Omental fat pad (tissue), 4 donors: Measurements from ENCODE around the gene EFEMP1. TPM values are rescaled to one million over a fixed set of nuclear protein-coding genes. Genes with fewer than 3 reads are reported as not detected.
"Not testable (repeated sequence)": the region's sequence is repeated elsewhere in the genome, so short reads cannot be mapped to it uniquely, and the experiment has no call there.

Experiments
- ATAC-seq: fragments of 150-250 bp; one replicate; pipeline ENCODE4 v1.9.1; 2016; ENCODE audit warnings: mild to moderate bottlenecking, moderate library complexity; ENCODE audit not compliant: low FRiP score
- DNase-seq: peaks from one replicate; pipeline ENCODE4 v3.0.0-alpha.2; 2019; ENCODE audit warnings: low spot score
- CTCF ChIP-seq, 3 donors: fragments of 450-650 bp; IDR thresholded peaks; one replicate each; pipeline ENCODE4 v1.5.1; 2016 to 2017; ENCODE audit warnings: antibody characterized with exemption in 3 of 3, mild to moderate bottlenecking in 3 of 3, moderate library complexity in 2 of 3
- total RNA-seq, 4 donors: library from RNA; depleted of rRNA; stranded (reverse); fragments of >200 nt; gene quantifications; one replicate each; pipeline ENCODE4 v1.1.0, GENCODE V29; 2016

EFEMP1 gene
- total RNA-seq, 4 donors from 2014 or later: 225 to 1,590 (median 659) TPM

- no peak for ATAC-seq
- no peak for DNase-seq
- no peak for TF ChIP-seq CTCF (IDR thresholded peaks at IDR 0.05)
Observed at GRCh38 chr2:55839182-55839819, 84.3 kb downstream of the EFEMP1 start.

GRCh38 chr2:55838653-55839052, 84.9 kb downstream of the EFEMP1 start:
- ATAC-seq: no peak
- DNase-seq: no peak
- no peak for TF ChIP-seq CTCF (IDR thresholded peaks at IDR 0.05)

- ATAC-seq, DNase-seq: not testable (repeated sequence)
Observed at GRCh38 chr2:55838117-55838516, 85.5 kb downstream of the EFEMP1 start.

- DNase-seq (no peak), ATAC-seq (no peak)
- no peak for TF ChIP-seq CTCF (IDR thresholded peaks at IDR 0.05)
Observed at GRCh38 chr2:55837073-55837472, 86.5 kb downstream of the EFEMP1 start.

- not testable (repeated sequence) for DNase-seq, ATAC-seq
Observed at GRCh38 chr2:55831671-55832410, 91.7 kb downstream of the EFEMP1 start.

- DNase-seq (no peak), ATAC-seq (no peak)
- TF ChIP-seq CTCF (IDR thresholded peaks at IDR 0.05): no peak
Observed at GRCh38 chr2:55827855-55828254, 95.7 kb downstream of the EFEMP1 start.

GRCh38 chr2:55827428-55827827, 96.2 kb downstream of the EFEMP1 start:
- not testable (repeated sequence) for DNase-seq, ATAC-seq

- TF ChIP-seq CTCF (IDR thresholded peaks at IDR 0.05): no peak
- DNase-seq (no peak), ATAC-seq (no peak)
Observed at GRCh38 chr2:55826246-55826645, 97.3 kb downstream of the EFEMP1 start.
